AG04449 (cell line): Measurements from ENCODE around the gene EEF1AKMT3.

ENCODE experiments used
- CTCF ChIA-PET: fragments of 350-600 bp; formaldehyde crosslinking; extraction: SDS; loops from one replicate; lab custom pipeline; 2021; ENCODE audit warnings: antibody characterized with exemption; lab: Yijun Ruan, JAX
- POLR2A ChIA-PET: fragments of 400-600, 350-600 bp; formaldehyde crosslinking; extraction: SDS; loops from one replicate; lab custom pipeline; 2020; ENCODE audit warnings: antibody characterized with exemption, inconsistent platforms; lab: Yijun Ruan, JAX
- DNase-seq: peaks from one replicate; pipeline ENCODE4 v3.0.0-alpha.2; 2010; ENCODE audit warnings: low read depth, low spot score
- H3K4me3 ChIP-seq: 2 replicates; pipeline ENCODE4 v1.5.1; 2011; ENCODE audit warnings: low read depth, mild to moderate bottlenecking, control low read depth, low read length
- TF ChIP-seq, protein P1 (sequence below): IDR thresholded peaks from one replicate; pipeline ENCODE4 v1.5.1; 2011; ENCODE audit warnings: mild to moderate bottlenecking, moderate library complexity, low read length, control low read depth, inconsistent platforms; ENCODE audit not compliant: insufficient read depth; ENCODE audit errors: missing control alignments

EEF1AKMT3 gene

DNA sequence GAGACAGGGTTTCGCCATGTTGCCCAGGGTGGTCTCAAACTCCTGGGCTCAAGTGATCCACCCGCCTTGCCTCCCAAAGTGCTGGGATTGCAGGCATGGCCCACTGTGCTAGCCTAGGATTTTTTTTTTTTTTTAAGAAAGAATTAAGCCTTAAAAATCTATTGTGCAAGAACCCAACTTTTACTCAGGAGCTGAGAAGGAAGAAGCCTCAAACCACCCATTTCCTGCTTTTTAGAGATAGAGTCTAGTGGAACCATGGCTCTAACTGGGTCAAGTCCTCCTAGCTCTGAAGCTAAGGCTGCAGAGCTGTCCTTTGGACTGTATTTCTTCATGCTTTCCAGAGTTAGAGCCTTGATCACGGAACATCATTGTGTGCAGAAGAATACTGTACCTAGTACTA, 8.8 kb downstream of the EEF1AKMT3 start:
- TF ChIP-seq, protein P1, sequence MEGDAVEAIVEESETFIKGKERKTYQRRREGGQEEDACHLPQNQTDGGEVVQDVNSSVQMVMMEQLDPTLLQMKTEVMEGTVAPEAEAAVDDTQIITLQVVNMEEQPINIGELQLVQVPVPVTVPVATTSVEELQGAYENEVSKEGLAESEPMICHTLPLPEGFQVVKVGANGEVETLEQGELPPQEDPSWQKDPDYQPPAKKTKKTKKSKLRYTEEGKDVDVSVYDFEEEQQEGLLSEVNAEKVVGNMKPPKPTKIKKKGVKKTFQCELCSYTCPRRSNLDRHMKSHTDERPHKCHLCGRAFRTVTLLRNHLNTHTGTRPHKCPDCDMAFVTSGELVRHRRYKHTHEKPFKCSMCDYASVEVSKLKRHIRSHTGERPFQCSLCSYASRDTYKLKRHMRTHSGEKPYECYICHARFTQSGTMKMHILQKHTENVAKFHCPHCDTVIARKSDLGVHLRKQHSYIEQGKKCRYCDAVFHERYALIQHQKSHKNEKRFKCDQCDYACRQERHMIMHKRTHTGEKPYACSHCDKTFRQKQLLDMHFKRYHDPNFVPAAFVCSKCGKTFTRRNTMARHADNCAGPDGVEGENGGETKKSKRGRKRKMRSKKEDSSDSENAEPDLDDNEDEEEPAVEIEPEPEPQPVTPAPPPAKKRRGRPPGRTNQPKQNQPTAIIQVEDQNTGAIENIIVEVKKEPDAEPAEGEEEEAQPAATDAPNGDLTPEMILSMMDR, result no peak
- CTCF ChIA-PET, result interaction anchor here (1.0 to 9.4 kb wide), 10 partner anchors 8 to 123 kb away, joined by 3 to 199 read pairs (median 4); partner anchors contain the start of genes CYP27B1, EEF1AKMT3 and METTL1
- H3K4me3 ChIP-seq, result no peak overlapping the region
- DNase-seq, result no peak
- POLR2A ChIA-PET, result no interaction called here

DNA sequence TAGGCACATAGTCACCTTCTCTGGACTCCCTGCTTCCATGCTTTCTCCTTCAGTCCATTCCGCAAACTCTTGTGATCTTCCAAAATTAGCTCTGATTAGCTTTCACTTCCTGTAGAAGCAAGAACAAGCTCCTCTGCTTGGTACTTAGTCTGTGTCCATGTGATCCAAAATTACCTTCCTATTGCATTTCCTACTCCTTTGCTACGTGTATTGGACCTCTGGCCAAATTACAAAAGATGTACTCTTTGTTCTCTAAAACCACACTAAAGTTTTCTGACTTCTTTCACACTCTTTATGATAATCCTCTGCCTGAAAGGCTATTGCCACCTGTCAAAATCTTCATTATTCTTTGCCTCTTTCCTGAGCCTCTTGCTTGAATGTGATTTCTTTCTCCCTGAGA, 9.4 kb downstream of the EEF1AKMT3 start:
- ChIA-PET POLR2A (no interaction called here), CTCF (interaction anchor here (1.0 to 9.4 kb wide), 10 partner anchors 9 to 123 kb away, joined by 3 to 199 read pairs (median 4); partner anchors contain the start of genes CYP27B1, EEF1AKMT3 and METTL1)
- no peak overlapping the region for H3K4me3 ChIP-seq
- no peak for DNase-seq
- TF ChIP-seq, protein P1, result no peak

DNA sequence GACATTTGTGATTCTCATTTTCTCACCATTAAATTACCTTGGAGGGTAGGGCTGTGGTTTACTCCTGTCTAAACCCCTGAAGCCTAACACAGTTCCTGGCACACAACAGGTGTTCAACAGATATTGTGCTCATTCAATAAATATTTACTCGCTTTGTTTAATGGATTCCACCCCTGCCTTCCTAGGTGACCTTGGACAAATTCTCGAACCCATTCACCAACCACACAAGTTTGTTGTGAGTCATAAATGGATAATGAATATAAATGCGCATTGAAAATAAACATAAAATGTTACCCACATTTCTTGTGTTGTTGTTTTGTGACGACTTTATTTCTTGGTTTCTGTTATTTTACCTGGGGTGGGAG, 9.8 kb downstream of the EEF1AKMT3 start:
- H3K4me3 ChIP-seq, result no peak overlapping the region
- CTCF ChIA-PET, result interaction anchor here (0.8 to 9.4 kb wide), 21 partner anchors 9 to 154 kb away, joined by 3 to 199 read pairs (median 5); partner anchors contain the start of genes CDK4, CYP27B1, EEF1AKMT3 and METTL1
- POLR2A ChIA-PET, result no interaction called here
- TF ChIP-seq, protein P1, result no peak
- DNase-seq, result no peak

DNA sequence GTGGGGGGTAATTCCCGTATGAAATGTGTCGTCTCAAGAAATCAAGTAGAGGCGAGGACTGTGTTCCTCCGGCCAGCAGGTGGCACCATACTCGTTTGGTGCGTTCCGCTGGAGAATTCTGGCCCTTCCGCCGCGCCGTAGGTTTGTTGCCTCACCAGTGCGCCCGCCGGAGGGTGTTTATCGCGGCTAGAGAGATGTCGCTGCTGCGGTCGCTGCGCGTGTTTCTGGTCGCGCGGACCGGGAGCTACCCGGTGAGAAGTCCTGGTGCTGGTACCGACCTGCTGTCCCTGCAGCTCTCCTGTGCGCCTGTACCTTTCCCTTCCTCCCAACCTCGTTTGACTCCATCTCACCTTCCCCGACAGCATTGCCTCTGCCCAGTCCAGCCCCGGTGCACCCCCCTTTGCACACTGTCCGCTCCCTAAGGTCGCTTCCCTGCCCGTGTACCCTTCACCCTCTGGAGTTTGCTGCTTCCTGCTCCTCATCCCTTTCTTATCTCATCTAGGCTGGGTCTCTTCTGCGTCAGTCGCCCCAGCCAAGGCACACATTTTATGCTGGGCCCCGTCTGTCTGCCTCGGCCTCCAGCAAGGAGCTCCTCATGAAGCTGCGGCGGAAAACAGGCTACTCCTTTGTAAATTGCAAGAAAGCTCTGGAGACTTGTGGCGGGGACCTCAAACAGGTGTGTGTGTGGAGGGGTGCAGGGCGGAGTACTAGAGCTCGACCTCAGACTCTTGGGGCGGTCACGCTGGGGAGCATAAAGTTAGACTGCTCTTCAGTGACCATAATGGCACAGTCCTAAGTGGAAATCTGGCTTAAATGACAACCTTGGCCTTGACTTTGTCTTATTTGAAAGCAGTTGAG, 10.4 kb downstream of the EEF1AKMT3 start, which contains the start of gene TSFM:
TSFM (plus strand) TSS at position 180 of the 858 bp plus-strand sequence; CDS start at position 195, 15 bp downstream.
- ChIA-PET POLR2A (interaction anchor here (1.2 kb wide), 1 partner anchor 10 kb away, joined by 5 read pairs; the partner anchor contains the start of genes EEF1AKMT3 and METTL1), CTCF (interaction anchor here (0.8 to 9.4 kb wide), 31 partner anchors 9 to 153 kb away, joined by 3 to 199 read pairs (median 5); partner anchors contain the start of genes CDK4, CTDSP2, CYP27B1 and EEF1AKMT3)
- TF ChIP-seq, protein P1, result peak; percentile 95
- peak; percentile 69 for DNase-seq
- peak within 1 kb of the TSS; percentile 94 for H3K4me3 ChIP-seq

DNA sequence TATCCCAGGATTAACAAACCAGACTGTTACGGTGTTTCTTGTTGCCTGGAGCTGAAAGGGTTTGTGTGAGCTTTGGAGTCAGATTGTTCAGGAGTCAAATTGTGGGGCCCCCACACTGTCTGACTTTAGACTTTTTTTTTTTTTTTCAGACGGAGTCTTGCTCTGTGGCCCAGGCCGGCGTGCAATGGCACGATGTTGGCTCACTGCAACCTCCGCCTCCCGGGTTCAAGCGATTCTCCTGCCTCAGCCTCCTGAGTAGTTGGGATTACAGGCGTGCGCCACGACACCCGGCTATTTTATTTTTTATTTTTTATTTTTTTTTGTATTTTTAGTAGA, 11.0 kb downstream of the EEF1AKMT3 start:
- CTCF ChIA-PET, result interaction anchor here (0.9 to 9.4 kb wide), 25 partner anchors 10 to 127 kb away, joined by 3 to 199 read pairs (median 5); partner anchors contain the start of genes CTDSP2, CYP27B1, EEF1AKMT3 and METTL1
- H3K4me3 ChIP-seq, result peak overlapping the region; percentile 94
- DNase-seq, result no peak
- POLR2A ChIA-PET, result interaction anchor here (1.2 kb wide), 1 partner anchor 11 kb away, joined by 5 read pairs; the partner anchor contains the start of genes EEF1AKMT3 and METTL1
- TF ChIP-seq, protein P1, result no peak

DNA sequence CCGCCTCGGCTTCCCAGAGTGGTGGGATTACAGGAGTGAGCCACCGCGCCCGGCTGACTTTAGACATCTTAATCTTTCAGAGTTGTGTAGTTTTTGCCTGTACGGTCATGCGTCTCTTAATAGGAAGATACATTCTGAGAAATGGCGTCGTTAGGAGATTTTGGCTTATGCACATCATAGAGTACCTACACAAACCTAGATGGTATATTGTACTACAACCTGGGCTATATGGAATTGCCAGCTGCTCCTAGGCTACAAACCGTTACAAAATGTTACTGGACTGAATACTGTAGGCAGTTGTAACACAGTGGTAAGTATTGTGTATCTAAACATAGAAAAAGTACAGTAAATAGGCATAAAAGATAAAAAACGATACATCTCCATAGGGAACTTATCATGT, 11.4 kb downstream of the EEF1AKMT3 start:
- H3K4me3 ChIP-seq, result no peak overlapping the region
- ChIA-PET POLR2A (no interaction called here), CTCF (interaction anchor here (1.0 to 9.4 kb wide), 12 partner anchors 10 to 121 kb away, joined by 4 to 199 read pairs (median 8); partner anchors contain the start of genes CTDSP2, EEF1AKMT3 and METTL1)
- DNase-seq, result no peak
- TF ChIP-seq, protein P1, result no peak
